SHP77 treated with DMSO at 0.1 percent for 48 hours (cell line): ENCODE measurements around the gene CES4A.
"Not testable (repeated sequence)": the region's sequence is repeated elsewhere in the genome, so short reads cannot be mapped to it uniquely, and the experiment has no call there.

Source experiments
- DNase-seq: peaks from one replicate; lab custom pipeline; 2025; lab: John Stamatoyannopoulos, UW

CES4A gene

DNA sequence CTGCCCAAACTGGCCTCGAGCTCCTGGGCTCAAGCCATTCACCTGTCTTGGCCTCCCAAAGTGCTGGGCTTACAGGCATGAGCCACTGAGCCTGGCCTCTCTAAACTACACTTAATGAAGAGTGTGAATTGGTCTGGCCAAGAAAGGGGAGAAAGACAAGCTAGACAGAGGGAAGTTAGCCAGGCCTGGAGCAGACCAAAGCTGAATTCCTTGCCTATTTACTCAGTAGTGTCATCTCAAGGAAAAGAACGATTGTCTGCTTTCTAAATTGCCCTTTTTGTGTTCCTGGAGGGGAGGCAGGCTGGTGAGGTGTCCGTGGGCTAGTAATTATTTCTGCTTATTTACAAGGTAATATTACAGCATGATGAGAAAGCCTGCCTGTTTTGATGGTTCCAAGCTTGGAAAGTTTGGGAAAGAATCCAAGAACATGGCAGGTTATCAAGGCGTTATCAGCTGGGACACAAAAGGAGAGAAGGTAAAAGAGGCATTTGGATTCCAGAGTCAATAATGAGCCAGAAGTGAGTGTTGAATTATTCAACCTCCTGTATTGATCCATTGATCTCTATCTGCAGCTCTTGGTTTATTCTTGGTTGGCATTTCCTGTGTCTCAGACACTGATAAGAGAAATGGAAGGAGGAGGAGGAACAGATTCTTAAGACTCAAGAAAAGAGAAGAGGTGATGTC is 34.3 kb downstream of the CES4A start:
- DNase-seq = no peak

GRCh38 chr16:67023689-67024088 is 35.3 kb downstream of the CES4A start:
- DNase-seq = no peak

DNA sequence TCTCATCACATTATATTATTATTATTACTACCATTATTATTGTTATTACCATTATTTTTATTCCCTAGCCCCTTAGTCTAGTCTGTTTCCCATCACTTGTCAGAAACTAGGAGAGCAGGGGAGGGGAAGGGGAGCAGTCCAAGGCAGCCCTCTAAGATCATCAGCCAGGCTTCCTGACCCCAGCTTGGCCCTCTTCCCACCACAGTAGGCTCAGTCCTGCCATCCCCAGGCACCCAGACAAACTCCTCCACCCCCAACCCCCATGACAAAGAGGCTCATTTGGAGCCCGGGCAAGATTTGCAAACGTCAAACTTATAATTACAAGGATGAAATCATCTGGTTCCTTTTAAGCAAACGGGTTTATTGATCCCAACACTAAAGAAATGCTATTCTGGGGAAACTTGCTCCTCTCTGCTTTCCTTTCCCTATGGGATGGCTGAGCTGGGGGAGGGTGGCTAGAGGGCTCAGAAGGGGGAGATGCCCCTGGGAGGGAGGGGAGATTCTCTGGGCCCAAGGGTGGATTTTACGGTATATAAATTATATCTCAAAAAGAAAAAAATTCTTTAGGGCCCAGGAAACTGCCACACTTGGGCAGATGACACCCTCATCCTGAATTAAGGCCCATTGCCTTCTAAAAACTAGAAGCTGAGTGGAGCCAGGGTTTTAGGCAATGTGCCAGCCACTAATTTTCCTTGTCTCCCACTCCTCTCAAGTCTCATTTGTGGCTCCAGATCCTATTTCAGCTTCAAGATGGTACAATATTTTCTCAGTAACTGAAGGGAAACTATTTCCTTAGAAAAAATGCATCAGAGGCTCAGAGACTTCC is 36.2 kb downstream of the CES4A start:
- DNase-seq = no peak

GRCh38 chr16:67025210-67025550 is 36.8 kb downstream of the CES4A start:
- no peak for DNase-seq

DNA sequence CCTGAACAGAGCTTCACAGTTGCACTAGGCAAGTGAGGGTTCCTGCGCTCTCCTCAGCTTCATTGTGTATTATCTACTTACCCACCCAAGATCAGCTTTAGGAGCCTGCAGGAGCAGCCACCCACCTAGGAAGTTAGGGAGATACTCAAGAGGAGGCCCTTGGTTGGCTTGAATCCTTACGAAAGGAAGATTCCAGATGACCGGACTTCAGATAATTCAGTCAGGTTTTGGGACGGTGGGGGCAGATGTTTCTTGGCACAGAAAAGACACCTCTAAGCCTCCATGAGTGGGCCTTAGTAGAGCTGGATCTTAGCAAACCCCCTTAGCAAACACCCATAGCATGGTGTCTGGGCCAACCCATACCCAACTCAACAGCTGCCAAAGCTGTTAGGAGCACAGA is 38.2 kb downstream of the CES4A start:
- DNase-seq = no peak

DNA sequence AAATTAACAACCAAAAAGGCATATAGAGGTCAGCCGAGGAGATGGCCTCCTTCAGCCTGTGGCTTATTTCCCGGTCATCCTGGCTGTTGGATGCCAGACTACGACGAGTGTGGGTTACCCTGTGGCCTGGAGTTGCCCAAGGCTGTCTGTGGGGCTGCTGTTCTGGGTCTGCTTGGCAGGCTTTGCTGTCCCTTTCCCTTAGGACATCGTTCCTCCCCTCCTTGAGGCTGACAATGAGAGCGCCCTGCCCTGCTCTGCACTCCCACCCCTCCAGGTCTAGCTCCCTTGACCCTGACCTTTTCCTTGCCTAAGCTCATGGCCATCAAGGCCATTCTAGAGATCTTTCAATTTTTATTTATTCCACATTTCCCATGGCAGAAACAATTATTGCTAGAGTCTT is 38.7 kb downstream of the CES4A start:
- DNase-seq = no peak

- DNase-seq = no peak
Measured at GRCh38 chr16:67028167-67028695, 39.8 kb downstream of the CES4A start.

GRCh38 chr16:67028696-67029253 is 40.4 kb downstream of the CES4A start, which contains the start of gene CBFB:
TSS of gene CBFB (plus strand) at chr16:67029149. CDS start at chr16:67029408, 259 bp downstream.
- peak; percentile 62 for DNase-seq

- no peak for DNase-seq
Measured at GRCh38 chr16:67029254-67030096, 41.1 kb downstream of the CES4A start.

- no peak for DNase-seq
Measured at GRCh38 chr16:67030221-67030962, 42.0 kb downstream of the CES4A start.

GRCh38 chr16:67034487-67034886 is 46.1 kb downstream of the CES4A start:
- DNase-seq = no peak

GRCh38 chr16:67035364-67035763 is 47.0 kb downstream of the CES4A start:
- DNase-seq = no peak

DNA sequence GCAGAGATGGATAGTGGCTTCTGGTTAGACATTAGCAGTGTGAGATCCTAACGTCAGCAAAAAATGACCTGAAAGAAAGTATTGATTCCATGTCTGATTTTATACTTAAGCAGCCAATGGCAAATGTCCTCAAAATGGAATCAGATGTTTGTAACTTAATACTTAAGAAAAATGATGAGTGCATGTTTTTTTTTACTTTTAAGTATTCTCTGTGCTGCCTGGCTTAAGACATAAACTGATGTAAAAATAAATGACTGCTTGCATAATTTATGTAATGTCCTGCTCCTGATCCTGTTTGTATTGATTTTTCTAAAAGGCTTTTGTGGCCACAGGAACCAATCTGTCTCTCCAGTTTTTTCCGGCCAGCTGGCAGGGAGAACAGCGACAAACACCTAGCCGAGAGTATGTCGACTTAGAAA is 47.9 kb downstream of the CES4A start:
- no peak for DNase-seq

- DNase-seq = no peak
Measured at GRCh38 chr16:67039260-67040020, 51.1 kb downstream of the CES4A start.

GRCh38 chr16:67040166-67040565 is 51.8 kb downstream of the CES4A start:
- DNase-seq = no peak

DNA sequence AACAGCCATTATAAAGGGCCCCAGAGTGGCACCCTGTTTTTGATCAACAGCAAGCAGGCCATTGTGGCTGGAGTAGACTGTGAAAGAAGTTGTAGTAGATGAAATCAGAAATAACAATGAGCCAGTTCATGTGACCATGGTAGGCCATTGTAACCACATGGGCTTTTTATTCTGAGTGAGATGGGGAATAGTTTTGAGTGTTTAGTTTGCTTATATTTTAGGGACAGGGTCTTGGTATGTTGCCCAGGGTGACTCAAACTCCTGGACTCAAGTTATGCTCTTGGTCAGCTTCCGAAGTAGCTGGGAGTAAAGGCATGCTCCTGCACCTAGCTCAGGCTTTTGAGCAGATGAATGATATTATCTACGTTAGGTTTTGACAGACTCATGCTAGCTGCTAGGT is 52.5 kb downstream of the CES4A start:
- no peak for DNase-seq

GRCh38 chr16:67041520-67041919 is 53.1 kb downstream of the CES4A start:
- not testable (repeated sequence) for DNase-seq

DNA sequence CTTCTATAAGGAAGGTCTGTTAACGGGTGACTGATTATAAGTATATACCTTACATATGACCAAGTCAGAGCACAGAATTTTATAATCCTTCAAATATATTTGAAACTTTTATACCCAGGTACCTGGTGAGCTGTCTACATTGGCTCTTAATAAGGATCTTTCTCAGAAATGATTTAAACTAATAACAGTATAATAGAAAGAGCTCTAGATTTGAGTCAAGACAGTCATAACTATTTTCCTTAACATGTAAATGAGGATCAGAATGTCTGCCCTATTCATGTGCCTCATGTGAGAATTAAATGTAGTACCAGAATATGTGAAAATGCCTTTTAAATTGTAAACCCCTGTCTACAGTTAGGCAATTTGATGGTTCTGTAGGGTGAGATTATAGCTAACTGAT is 55.0 kb downstream of the CES4A start:
- no peak for DNase-seq

DNA sequence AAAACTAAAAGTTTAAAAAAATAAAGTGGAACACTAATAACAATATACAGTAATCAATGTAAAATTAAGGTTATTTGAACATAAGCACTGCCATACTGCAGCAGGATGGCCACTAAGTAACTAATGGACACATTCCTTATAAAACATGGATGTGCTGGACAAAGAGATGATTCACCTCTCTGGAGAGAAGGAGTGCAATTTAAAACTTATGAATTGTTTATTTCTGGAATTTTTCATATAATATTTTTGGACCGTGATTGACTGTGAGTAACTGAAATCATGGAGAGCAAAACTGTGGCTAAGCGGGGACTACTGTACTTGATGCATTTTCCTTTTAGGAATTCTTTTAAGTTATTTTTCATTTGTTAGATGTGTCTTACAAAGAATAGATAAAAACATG is 62.4 kb downstream of the CES4A start:
- DNase-seq = no peak

DNA sequence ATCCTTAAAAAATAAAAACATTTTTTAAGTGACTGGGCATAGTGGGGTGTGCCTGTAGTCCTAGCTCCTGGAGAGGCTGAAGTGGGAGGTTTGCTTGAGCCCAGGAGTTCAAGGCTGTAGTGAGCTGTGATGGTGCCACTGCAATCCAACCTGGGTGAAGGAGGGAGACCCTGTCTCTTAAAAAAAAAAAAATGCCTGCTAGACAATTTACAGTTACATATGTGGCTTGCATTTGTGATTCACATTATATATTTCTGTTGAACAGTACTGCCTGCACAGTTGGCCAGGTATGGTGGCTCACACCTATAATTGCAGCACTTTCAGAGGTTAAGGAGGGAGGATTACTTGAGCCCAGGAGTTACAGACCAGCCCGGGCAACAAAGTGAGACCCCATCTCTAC is 64.0 kb downstream of the CES4A start:
- no peak for DNase-seq
